Measurements from ENCODE around the gene SPATA4. TPM values are rescaled to one million over a fixed set of nuclear protein-coding genes. Genes with fewer than 3 reads are reported as not detected.
A peak's percentile ranks its signal among the peaks of the same experiment; 100 is the strongest.

The SPATA4 gene
- total RNA-seq, 3 donors from 2014 or later (not counting 1 experiment from before 2014, with no cell fraction given) = not detected

- ATAC-seq (no peak), DNase-seq (no peak)
- intact Hi-C loops (cut with micrococcal nuclease) = no loop called here
- peaks cover 9 to 10% of the 10 kb centered on the region in 2 donors for H3K4me1 Mint-ChIP-seq
- H3K27ac Mint-ChIP-seq = no peak overlapping the region
- Histone ChIP-seq H3K27me3 (ENCODE audit: control insufficient read depth, insufficient read depth, low read length) (peaks cover 3% of the 10 kb centered on the region), H3K9me3 (ENCODE audit: control insufficient read depth, insufficient read depth, low read length) (no peaks in the 10 kb centered on the region), H3K4me3 (ENCODE audit: low read length) (no peak overlapping the region), H3K4me1 (ENCODE audit: control insufficient read depth, insufficient read depth, low read length) (peaks cover 6% of the 10 kb centered on the region), H3K36me3 (ENCODE audit: control insufficient read depth, insufficient read depth, low read length) (no peaks in the 10 kb centered on the region), H3K27ac (ENCODE audit: low read length) (no peak overlapping the region)
- H3K9me3 Mint-ChIP-seq = no peaks in the 10 kb centered on the region
- no peak for TF ChIP-seq CTCF (IDR thresholded peaks at IDR 0.05)
- peak overlapping the region; percentile 35 for H3K4me3 Mint-ChIP-seq
- H3K27me3 Mint-ChIP-seq (ENCODE audit: low read depth in 2 of 2) = peaks cover 20 to 22% of the 10 kb centered on the region in 2 donors
- 63% methylated on average over 3 of the region's 3 CpGs for WGBS (ENCODE audit: insufficient coverage)
- H3K36me3 Mint-ChIP-seq = no peaks in the 10 kb centered on the region
These were observed 1.4 kb downstream of the SPATA4 start for GRCh38 chr4:176193938-176194337.

DNA sequence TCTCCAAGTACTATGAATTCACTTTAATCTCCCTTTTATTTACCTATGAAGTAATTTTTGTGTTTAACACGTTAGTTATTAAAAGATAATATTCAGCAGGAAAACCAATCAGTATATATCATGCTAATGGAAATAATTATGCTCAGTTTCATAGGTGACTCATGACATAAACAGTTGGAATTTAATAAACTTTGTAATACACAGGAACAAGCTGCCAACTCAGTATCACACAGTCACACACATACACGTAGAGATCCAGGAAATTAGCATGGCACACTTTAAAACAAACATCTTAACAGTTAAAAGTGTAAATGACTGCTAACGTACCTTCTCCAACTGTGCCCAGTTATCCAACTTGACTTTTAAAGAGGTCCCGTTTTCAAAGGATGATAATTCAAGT is 2.3 kb downstream of the SPATA4 start:
- Mint-ChIP-seq H3K4me1 (peaks cover 9 to 10% of the 10 kb centered on the region in 2 donors), H3K36me3 (no peaks in the 10 kb centered on the region), H3K9me3 (no peaks in the 10 kb centered on the region), H3K4me3 (no peak overlapping the region), H3K27me3 (ENCODE audit: low read depth in 2 of 2) (peaks cover 22 to 26% of the 10 kb centered on the region in 2 donors), H3K27ac (no peak overlapping the region)
- Histone ChIP-seq H3K27me3 (ENCODE audit: control insufficient read depth, insufficient read depth, low read length) (peaks cover 3% of the 10 kb centered on the region), H3K36me3 (ENCODE audit: control insufficient read depth, insufficient read depth, low read length) (no peaks in the 10 kb centered on the region), H3K27ac (ENCODE audit: low read length) (no peak overlapping the region), H3K4me1 (ENCODE audit: control insufficient read depth, insufficient read depth, low read length) (peaks cover 6% of the 10 kb centered on the region), H3K9me3 (ENCODE audit: control insufficient read depth, insufficient read depth, low read length) (no peaks in the 10 kb centered on the region), H3K4me3 (ENCODE audit: low read length) (no peak overlapping the region)
- TF ChIP-seq CTCF (IDR thresholded peaks at IDR 0.05) = no peak
- intact Hi-C loops (cut with micrococcal nuclease) = no loop called here
- 44% methylated on average over 1 of the region's 4 CpGs for WGBS (ENCODE audit: insufficient coverage)
- ATAC-seq (no peak), DNase-seq (no peak)

- no peak for DNase-seq
- intact Hi-C loops (cut with micrococcal nuclease) = no loop called here
- H3K36me3 ChIP-seq (ENCODE audit: control insufficient read depth, insufficient read depth, low read length) = no peaks in the 10 kb centered on the region
- Mint-ChIP-seq H3K9me3 (no peaks in the 10 kb centered on the region), H3K27me3 (ENCODE audit: low read depth in 2 of 2) (peaks cover 22% of the 10 kb centered on the region in 2 donors), H3K27ac (no peak overlapping the region), H3K4me1 (peaks cover 9 to 10% of the 10 kb centered on the region in 2 donors), H3K4me3 (no peak overlapping the region), H3K36me3 (no peaks in the 10 kb centered on the region)
- H3K4me3 ChIP-seq (ENCODE audit: low read length) = no peak overlapping the region
- peaks cover 3% of the 10 kb centered on the region for H3K27me3 ChIP-seq (ENCODE audit: control insufficient read depth, insufficient read depth, low read length)
- ATAC-seq = no peak
- 43% methylated on average over 1 of the region's 1 CpG for WGBS (ENCODE audit: insufficient coverage)
- no peak for TF ChIP-seq CTCF (IDR thresholded peaks at IDR 0.05)
- no peaks in the 10 kb centered on the region for H3K9me3 ChIP-seq (ENCODE audit: control insufficient read depth, insufficient read depth, low read length)
- no peak overlapping the region for H3K27ac ChIP-seq (ENCODE audit: low read length)
- H3K4me1 ChIP-seq (ENCODE audit: control insufficient read depth, insufficient read depth, low read length) = peaks cover 6% of the 10 kb centered on the region
These were observed 3.4 kb downstream of the SPATA4 start for GRCh38 chr4:176191974-176192373.

Data from natural killer cell (primary cell).